ENCODE results near the gene MCAM. TPM values are rescaled to one million over a fixed set of nuclear protein-coding genes. Genes with fewer than 3 reads are reported as not detected.

The MCAM gene
- total RNA-seq, 1 donor from 2014 or later = 563 TPM

DNA sequence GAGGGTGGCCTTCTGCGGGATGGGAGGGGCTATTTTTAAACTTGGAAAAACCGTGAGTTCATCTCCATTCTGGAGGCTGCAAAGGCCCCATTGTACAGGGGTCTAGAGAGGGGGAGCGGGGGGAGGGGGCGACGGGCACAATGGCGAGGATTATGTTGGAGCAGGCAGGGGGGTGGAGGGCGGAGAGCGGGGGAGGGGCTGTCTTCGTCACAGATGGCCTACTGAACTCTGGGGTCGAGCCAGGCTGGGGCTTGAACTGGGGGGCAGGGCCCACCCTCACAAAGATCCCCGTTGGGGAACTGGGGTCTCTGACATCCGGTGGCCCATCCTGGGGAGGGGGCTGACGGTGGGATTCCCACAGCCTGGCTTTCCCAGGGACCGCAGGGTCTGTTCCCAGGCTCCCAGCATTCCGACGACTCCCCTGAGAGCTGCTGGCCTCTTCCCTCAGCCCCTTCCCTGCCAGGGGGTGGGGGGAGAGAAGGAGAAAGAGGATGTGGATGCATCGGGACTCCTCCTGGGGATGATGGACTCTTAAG, 3.4 kb upstream of the MCAM start:
- Histone ChIP-seq H3K4me3 (ENCODE audit: low read depth, low read length) (peak overlapping the region; percentile 35), H3K36me3 (ENCODE audit: control insufficient read depth, insufficient read depth, low read length) (no peaks in the 10 kb centered on the region), H3K27me3 (ENCODE audit: control insufficient read depth, insufficient read depth, low read length) (no peaks in the 10 kb centered on the region)
- TF ChIP-seq, protein P1, sequence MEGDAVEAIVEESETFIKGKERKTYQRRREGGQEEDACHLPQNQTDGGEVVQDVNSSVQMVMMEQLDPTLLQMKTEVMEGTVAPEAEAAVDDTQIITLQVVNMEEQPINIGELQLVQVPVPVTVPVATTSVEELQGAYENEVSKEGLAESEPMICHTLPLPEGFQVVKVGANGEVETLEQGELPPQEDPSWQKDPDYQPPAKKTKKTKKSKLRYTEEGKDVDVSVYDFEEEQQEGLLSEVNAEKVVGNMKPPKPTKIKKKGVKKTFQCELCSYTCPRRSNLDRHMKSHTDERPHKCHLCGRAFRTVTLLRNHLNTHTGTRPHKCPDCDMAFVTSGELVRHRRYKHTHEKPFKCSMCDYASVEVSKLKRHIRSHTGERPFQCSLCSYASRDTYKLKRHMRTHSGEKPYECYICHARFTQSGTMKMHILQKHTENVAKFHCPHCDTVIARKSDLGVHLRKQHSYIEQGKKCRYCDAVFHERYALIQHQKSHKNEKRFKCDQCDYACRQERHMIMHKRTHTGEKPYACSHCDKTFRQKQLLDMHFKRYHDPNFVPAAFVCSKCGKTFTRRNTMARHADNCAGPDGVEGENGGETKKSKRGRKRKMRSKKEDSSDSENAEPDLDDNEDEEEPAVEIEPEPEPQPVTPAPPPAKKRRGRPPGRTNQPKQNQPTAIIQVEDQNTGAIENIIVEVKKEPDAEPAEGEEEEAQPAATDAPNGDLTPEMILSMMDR (IDR thresholded peaks at IDR 0.05; ENCODE audit: insufficient read depth, low read length, poor library complexity, severe bottlenecking) = no peak
- no peak for DNase-seq (ENCODE audit: low read depth)

DNA sequence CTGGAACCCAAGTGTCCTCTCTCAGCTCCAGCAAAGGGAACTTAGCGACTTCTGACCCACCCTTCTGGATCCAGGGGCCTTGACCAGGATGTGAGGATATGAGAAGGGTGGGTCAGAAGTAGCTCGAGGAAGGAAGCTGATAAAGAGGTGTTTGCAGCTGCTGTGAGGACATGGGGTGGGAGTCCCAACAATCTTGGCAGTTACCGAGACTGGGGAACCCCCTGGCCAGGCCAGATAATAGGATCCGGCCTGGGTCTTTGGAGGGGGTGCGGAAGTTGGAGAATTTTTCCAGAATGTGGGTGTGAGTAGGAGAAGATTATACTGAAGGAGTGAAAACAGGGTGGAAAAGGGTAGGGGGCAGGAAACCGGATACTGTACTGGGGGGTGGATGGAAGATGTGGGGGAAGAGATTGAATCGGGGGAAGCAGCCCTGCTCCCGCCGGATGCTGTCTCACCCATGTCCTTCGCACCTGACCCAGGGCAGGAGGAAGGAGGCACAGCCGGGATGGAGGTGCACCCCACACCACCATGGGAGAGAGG, 2.8 kb upstream of the MCAM start:
- H3K27me3 ChIP-seq (ENCODE audit: control insufficient read depth, insufficient read depth, low read length) = no peaks in the 10 kb centered on the region
- H3K36me3 ChIP-seq (ENCODE audit: control insufficient read depth, insufficient read depth, low read length) = no peaks in the 10 kb centered on the region
- DNase-seq (ENCODE audit: low read depth) = no peak
- TF ChIP-seq, protein P1 (IDR thresholded peaks at IDR 0.05; ENCODE audit: insufficient read depth, low read length, poor library complexity, severe bottlenecking) = no peak
- H3K4me3 ChIP-seq (ENCODE audit: low read depth, low read length) = no peak overlapping the region

DNA sequence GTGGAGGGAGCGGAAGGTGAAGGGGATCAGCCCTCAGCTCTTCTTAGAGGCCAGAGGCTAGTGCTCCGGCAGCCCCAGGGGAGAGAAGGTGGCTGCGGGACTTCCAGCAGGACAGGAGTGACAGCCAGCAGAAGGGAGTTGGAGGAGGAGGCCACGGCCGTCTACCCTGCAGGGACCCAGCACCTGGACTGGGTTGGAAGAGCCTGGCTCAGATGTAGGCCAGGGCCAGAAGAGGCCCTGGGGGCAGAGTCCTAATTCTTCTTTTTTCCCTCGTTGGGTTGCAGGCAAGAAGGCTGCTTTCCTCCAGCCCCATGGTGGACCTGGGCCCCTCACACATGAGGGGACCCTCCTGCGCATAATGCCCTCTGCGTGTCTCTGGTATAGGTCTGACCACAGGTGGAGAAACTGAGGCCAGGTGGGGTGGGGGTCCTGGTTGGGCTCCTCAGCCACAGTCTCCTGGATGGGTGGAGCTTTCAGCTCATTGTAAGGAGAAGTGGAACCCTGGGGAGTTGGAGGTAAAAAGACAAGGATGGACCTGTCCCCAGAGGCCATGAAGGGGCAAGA, 2.3 kb upstream of the MCAM start:
- TF ChIP-seq, protein P1 (IDR thresholded peaks at IDR 0.05; ENCODE audit: insufficient read depth, low read length, poor library complexity, severe bottlenecking) = no peak
- no peaks in the 10 kb centered on the region for H3K27me3 ChIP-seq (ENCODE audit: control insufficient read depth, insufficient read depth, low read length)
- no peak for DNase-seq (ENCODE audit: low read depth)
- no peaks in the 10 kb centered on the region for H3K36me3 ChIP-seq (ENCODE audit: control insufficient read depth, insufficient read depth, low read length)
- no peak overlapping the region for H3K4me3 ChIP-seq (ENCODE audit: low read depth, low read length)

DNA sequence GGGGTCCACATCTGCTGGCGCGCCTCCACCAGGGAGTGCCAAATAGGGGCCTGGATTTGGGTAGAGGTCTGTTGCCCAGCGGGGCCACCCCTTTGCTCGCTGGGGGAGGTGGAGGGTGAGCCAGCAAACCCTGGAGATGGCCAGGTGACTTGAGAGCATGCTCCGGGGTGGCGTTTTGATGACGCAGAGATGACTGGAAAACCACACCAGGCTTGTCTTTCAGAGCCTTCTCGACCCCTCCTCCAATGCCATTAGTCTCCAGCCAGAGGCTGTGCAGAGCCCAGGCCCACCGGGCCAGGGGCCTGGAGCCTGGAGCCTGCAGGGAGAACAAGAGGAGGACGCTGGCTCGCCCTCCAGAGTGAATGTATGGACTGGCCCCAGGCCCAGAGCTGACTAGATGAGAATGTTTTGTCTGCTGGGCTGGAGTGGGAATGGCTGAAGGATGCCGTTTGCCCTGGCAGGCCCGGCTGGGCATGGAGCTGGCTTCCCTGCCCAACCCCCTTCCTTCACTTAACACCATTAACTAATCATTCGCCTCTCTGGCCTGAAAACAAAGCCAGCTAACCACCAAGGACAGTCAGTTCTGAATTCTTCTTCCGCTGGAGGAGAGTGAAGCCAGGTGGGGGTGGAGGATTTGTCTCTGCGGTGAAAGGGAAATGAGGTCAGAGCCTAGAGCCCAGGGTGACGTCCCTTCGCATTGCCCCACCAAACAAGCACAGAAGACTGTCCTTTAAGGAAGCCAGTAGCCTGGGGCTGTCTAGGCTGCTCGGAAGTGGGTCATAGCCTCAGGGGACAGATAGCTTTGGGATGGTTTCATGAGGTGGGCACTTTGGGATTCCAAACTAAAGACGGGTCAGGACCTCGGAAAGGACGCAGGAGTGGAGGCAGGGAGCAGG, 1.6 kb upstream of the MCAM start:
- H3K27me3 ChIP-seq (ENCODE audit: control insufficient read depth, insufficient read depth, low read length) = no peaks in the 10 kb centered on the region
- peak; percentile 58 for DNase-seq (ENCODE audit: low read depth)
- no peaks in the 10 kb centered on the region for H3K36me3 ChIP-seq (ENCODE audit: control insufficient read depth, insufficient read depth, low read length)
- H3K4me3 ChIP-seq (ENCODE audit: low read depth, low read length) = no peak overlapping the region
- TF ChIP-seq, protein P1 (IDR thresholded peaks at IDR 0.05; ENCODE audit: insufficient read depth, low read length, poor library complexity, severe bottlenecking) = no peak

DNA sequence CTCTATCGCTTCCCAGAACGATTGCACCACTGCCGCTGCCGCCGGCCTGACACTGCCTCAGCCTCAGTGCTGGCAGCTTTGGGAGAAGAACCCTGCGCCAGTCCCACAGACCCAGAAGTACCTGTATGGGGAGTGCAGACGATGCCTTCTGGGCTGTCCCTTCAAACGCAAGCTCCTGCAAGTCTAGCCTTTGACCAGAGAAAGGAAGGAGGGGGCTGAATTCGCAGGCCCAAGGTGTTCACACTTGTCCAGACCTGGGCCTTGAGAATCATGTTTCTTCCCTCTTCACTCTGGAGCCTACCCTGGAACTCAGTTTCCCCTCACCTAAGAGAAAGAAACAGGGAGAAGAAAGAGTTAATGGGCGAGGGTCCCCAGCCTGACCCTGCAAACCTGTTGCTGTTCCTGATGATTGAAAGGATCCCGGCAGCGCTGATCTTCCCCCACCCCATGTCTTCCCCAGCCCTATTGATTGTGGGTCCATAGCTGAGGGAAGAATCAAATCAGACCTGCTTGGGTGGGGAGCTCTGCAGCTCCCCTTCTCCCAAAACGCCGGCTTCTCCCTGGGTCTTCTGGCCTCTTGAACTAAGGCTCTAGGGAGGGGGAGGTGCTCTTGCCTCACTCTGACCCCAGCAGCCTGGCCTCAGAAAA, 786 bp upstream of the MCAM start:
- TF ChIP-seq, protein P1 (IDR thresholded peaks at IDR 0.05; ENCODE audit: insufficient read depth, low read length, poor library complexity, severe bottlenecking) = no peak
- no peak for DNase-seq (ENCODE audit: low read depth)
- Histone ChIP-seq H3K36me3 (ENCODE audit: control insufficient read depth, insufficient read depth, low read length) (no peaks in the 10 kb centered on the region), H3K27me3 (ENCODE audit: control insufficient read depth, insufficient read depth, low read length) (no peaks in the 10 kb centered on the region), H3K4me3 (ENCODE audit: low read depth, low read length) (no peak overlapping the region)
